Activated CD8-positive, alpha-beta memory T cell treated with anti-CD3 and anti-CD28 coated beads for 48 hours (primary cell): ENCODE data around the gene CAPN1.
"Not testable (repeated sequence)": the region's sequence is repeated elsewhere in the genome, so short reads cannot be mapped to it uniquely, and the experiment has no call there.

Experiments used
- DNase-seq, 3 experiments: peaks; one replicate each; pipeline ENCODE4 v3.0.0-alpha.2; 2020; ENCODE audit warnings: low read depth in 2 of 3, low spot score in 2 of 3

CAPN1 gene

GRCh38 chr11:65181569-65182257 lies at the start of gene CAPN1:
CAPN1 (plus strand) TSS chr11:65181928; CDS start chr11:65182702, 774 bp downstream.
- peak; percentile 40 to 53 (median 49) for DNase-seq

- no peak for DNase-seq
These were observed 49.3 kb upstream of the CAPN1 start for GRCh38 chr11:65132238-65132987.

- no peak for DNase-seq
These were observed 48.6 kb upstream of the CAPN1 start for GRCh38 chr11:65132988-65133700.

DNA sequence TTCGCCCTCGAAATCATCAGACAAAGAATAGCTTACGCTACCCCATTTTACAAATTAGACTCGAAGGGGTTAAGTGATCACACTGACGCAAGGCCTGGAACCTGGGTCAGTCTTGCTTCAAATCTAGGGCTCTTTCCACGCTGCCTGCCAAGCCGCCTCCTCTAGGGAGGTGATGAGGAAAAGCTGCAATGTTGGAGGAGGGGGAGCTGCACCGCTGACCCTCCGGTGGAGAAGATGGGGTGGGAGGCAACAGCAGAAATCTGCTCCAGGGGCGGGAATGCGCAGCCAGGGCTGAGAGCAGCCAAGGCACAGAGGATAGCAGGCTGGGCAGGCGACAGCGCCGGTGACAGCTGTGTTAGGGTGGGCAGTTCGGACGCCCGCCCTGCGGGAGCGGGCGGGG lies 48.0 kb upstream of the CAPN1 start:
- no peak for DNase-seq

- peak; percentile 84 to 87 (median 86) for DNase-seq
These were observed 47.3 kb upstream of the CAPN1 start, which contains the start of gene SYVN1 for GRCh38 chr11:65134240-65134951. SYVN1 (minus strand) TSS chr11:65134519; CDS start chr11:65133601, 918 bp downstream.

GRCh38 chr11:65134952-65135632 lies 46.6 kb upstream of the CAPN1 start:
- no peak for DNase-seq

GRCh38 chr11:65135633-65136145 lies 46.0 kb upstream of the CAPN1 start:
- no peak for DNase-seq

DNA sequence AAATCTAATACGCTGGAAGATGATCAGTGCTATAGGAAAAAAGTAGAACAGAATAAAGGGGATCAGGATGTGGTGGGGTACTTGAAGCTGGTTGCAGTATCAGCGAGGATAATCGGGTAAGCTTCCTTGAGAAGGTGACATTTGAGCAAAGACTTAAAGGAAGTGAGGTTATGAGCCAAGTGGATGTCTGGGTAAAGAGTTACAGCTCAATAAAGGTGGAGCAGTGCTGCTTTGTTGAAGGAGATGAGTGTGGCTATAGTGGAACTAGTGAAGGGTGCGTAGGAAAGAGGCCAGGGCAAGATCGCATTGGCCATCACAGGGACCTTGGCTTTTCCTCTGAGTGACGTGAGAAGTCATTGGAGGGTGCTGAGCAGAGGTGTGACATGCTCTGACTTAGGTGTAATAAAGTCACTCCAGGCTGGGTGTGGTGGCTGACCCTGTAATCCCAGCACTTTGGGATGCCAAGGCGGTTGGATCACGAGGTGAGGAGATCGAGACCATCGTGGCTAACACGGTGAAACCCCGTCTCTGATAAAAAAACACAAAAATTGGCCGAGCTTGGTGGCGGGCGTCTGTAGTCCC lies 45.1 kb upstream of the CAPN1 start:
- DNase-seq, result no peak

- no peak for DNase-seq
These were observed 39.7 kb upstream of the CAPN1 start for GRCh38 chr11:65141896-65142494.

- no peak for DNase-seq
These were observed 34.2 kb upstream of the CAPN1 start for GRCh38 chr11:65147352-65148075.

DNA sequence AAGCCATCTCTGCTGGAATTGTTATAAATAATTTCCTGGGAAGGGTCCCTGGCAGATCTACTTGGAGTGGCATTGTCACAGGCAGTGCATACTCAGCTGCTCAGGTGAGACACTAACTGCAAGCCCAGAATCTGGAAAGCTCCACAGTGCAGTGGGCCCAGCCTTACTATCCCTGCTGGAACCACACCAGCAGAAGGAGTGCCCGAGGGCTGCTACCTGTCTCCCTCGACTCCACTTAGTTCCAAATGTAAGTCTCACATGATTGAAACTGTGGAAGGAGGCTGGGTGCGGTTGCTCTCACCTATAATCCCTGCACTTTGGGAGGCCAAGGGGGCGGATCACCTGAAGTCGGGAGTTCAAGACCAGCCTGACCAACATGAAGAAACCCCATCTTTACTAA lies 33.1 kb upstream of the CAPN1 start:
- no peak for DNase-seq

GRCh38 chr11:65150131-65150508 lies 31.6 kb upstream of the CAPN1 start:
- DNase-seq, result not testable (repeated sequence)

DNA sequence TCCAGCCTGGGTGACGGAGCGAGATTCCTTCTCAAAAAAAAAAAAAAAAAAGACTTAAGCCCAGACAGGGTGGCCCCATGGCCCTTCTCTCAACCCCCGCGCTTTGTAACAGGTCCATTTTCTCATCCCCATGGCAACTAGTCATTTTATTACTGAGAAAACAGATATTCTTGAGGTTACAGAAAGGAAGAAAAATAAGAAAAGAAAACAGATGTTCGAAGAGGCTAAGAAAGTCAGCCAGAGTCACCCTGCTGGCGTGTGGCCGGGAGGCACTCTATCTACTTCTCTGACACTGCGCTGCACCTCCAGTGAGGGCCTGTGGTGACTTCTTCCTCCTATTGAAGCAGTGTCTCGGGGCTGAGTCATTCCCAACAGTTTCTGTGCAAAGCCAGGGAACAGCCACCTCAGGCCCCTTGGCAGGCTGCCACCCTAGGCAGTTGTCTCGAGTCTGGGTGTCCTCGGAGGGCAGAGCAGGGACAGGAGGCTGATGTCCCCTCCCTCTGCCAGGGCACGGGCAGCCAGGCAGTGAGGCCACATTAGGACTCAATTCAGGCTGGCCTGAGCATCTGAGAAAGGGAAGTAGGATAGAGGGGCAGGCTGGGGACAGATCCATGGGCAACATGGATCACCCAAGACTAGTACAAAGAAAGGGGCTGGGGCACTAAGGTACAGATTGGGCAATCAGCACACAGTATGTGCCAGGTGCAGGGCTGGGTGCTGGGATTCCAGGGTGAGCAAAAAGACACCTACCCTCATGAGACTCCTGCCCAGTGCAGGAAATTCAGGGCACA lies 31.0 kb upstream of the CAPN1 start:
- DNase-seq, result no peak

GRCh38 chr11:65151331-65151899 lies 30.3 kb upstream of the CAPN1 start:
- DNase-seq, result no peak

- DNase-seq, result no peak
These were observed 29.6 kb upstream of the CAPN1 start for GRCh38 chr11:65152122-65152521.

DNA sequence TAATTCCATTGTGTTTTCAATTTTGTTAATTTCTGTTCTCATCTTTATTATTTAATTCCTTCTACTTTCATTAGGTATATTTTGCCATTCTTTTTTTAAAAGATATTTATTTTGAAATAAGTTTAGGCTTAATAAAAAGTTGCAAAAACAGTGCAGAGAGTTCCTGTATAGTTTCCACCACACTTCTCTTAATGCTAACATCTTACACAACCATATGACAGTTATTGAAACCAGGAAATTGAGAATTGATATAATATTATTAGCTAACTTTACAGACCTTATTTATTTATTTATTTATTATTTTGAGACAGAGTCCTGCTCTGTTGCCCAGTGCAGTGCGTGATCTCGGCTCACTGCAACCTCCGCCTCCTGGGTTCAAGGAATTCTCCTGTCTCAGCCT lies 25.5 kb upstream of the CAPN1 start:
- no peak for DNase-seq

- DNase-seq, result no peak
These were observed 24.8 kb upstream of the CAPN1 start for GRCh38 chr11:65156926-65157325.

DNA sequence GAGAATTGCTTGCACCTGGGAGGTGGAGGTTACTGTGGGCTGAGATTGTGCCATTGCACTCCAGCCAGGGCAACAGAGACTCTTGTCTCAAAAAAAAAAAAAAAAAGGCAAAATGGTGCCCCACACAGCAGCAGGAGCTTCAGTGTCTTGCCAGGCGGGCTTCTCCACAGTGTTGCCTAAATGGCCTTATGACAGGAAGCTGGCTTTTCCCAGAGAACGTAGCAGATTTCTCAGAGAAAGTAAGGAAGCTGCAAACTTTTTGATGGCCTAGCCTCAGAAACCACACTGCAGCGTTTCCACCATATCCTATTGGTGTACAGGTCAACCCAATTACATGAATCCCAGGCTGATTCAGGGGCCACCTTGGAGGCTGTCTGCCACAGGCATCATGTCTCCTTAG lies 24.4 kb upstream of the CAPN1 start:
- no peak for DNase-seq
